GM12892 (cell line): ENCODE measurements around the gene CFAP97D2.
"Not testable (repeated sequence)": the region's sequence is repeated elsewhere in the genome, so short reads cannot be mapped to it uniquely, and the experiment has no call there.

ENCODE experiments used
- DNase-seq: peaks from one replicate; pipeline ENCODE4 v3.0.0; 2011; ENCODE audit not compliant: insufficient read length
- FAIRE-seq: peaks from 2 replicates; lab custom pipeline; 2011; peaks lifted over from hg19 to GRCh38; lab: Jason Lieb, UNC
- POLR2A ChIP-seq: IDR thresholded peaks from 2 replicates; pipeline ENCODE4 v1.6.1; 2011; ENCODE audit warnings: low read depth, low read length, control low read depth
- POLR2AphosphoS5 ChIP-seq: IDR thresholded peaks from 2 replicates; pipeline ENCODE4 v1.6.1; 2011; ENCODE audit warnings: low read depth, low read length, control low read depth
- TAF1 ChIP-seq: IDR thresholded peaks from 2 replicates; pipeline ENCODE4 v1.6.1; 2011; ENCODE audit warnings: low read depth, mild to moderate bottlenecking, control low read depth, low read length, borderline replicate concordance

CFAP97D2 gene

DNA sequence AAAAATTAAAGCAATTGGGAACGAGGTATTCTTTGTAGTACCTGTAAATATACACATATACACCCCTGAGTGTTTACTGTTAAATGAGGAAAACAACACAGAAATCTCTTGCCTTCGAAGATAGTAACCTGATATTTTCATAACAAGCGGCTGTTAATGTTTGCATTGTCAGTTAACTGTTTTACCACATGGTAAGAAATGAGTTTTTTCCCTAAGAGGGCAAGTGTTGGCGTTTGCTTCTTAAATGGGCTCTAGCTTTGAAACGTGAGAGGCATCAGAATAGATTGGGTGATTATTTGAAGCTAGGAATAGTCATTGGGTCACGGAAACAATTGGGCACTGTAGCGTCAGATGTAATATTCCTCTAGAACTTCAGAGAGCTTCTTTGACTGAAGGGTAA lies 80.3 kb downstream of the CFAP97D2 start:
- TF ChIP-seq TAF1 (no peak), POLR2A (no peak), POLR2AphosphoS5 (no peak)
- FAIRE-seq = no peak
- no peak for DNase-seq

DNA sequence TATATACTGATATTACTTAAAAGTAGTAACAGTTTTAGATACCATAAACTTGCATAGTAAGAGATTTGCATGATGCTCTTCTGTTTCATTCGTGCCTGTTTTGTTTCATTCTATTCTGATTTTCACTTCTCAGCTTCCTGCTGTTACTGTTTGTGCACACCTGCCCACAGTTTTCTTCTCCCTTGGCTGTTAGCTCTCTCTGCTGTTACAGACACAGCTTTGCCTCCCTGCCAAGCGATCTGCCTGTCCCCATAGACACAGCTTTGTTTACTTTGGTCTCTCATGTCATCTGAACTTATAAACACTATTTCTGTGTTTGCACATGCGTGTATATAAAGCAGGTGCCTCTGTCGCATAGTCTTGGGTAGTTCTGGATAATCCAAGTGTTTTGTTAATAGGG lies 80.9 kb downstream of the CFAP97D2 start:
- no peak for TF ChIP-seq TAF1
- TF ChIP-seq POLR2AphosphoS5 = no peak
- no peak for TF ChIP-seq POLR2A
- no peak for DNase-seq
- peak; percentile 70 for FAIRE-seq

GRCh38 chr13:114260814-114261213 lies 81.8 kb downstream of the CFAP97D2 start:
- DNase-seq (no peak), FAIRE-seq (no peak)
- TF ChIP-seq TAF1 = no peak

- no peak for TF ChIP-seq POLR2A
- TF ChIP-seq POLR2AphosphoS5 = no peak
- TF ChIP-seq TAF1 = no peak
- FAIRE-seq = no peak
- DNase-seq = no peak
Observed at GRCh38 chr13:114261328-114261965, 82.4 kb downstream of the CFAP97D2 start.

- DNase-seq = no peak
- no peak for FAIRE-seq
- no peak for TF ChIP-seq POLR2AphosphoS5
- TF ChIP-seq TAF1 = no peak
- no peak for TF ChIP-seq POLR2A
Observed at GRCh38 chr13:114263578-114263977, 84.5 kb downstream of the CFAP97D2 start.

DNA sequence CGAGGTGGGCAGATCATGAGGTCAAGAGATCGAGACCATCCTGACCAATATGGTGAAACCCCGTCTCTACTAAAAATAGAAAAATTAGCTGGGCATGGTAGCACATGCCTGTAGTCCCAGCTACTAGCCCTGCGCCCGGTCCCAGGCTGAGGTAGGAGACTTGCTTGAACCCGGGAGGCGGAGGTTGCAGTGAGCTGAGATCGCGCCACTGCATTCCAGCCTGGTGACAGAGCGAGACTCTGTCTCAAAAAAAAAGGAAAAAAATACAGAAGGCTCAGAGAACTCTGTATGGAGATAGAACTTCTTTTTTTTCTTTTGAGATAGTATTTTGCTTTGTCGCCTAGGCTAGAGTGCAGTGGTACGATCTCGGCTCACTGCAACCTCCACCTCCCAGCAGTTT lies 85.3 kb downstream of the CFAP97D2 start:
- not testable (repeated sequence) for FAIRE-seq, DNase-seq

- TF ChIP-seq POLR2A (no peak), TAF1 (no peak), POLR2AphosphoS5 (no peak)
- no peak for DNase-seq
- no peak for FAIRE-seq
Observed at GRCh38 chr13:114264886-114265611, 86.0 kb downstream of the CFAP97D2 start.

- DNase-seq = no peak
- TF ChIP-seq TAF1 (no peak), POLR2AphosphoS5 (no peak), POLR2A (no peak)
- FAIRE-seq = no peak
Observed at GRCh38 chr13:114266241-114266640, 87.2 kb downstream of the CFAP97D2 start.

DNA sequence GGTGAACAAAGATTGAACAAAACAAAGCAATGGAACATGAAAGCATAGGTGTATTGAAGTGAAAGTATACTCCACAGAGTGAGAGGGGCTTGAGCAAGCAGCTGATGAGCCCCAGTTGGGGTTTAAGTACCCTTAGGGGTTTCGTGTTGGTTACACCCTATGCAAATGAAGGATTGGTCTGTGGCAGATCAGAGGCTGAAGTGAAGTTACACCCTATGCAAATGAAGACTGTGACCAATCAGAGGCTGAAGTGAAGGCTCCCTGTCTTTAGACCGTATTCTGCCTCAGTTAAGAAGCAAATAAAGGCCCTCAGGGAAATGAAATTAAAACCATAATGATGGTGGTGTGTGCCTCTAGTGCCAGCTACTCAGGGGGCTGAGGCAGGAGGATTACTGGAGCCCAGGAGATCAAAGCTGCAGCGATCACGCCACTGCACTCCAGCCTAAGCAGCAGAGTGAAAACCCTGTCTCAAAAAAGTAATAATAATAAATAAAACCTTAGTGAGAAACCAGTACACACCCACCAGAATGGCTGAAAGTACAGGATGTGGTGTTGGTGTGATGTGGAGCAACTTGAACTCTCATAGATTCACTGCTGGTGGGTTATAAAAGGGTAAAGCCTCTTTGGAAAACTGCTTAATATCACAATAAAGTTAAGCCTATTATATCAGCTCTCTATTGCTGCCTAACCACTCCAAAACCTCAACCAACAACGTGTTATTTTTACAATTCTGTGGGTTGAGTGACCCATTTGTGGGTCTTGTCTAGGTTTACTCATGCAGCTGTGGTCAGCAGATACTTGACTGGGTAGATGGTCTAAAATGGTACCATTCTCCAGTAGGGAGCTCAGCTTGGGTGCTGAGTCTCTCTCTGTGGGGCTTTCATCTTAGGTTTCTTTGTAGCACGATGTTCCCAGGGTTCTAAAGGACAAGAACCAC lies 89.6 kb downstream of the CFAP97D2 start:
- FAIRE-seq (no peak), DNase-seq (no peak)
- TF ChIP-seq POLR2A (no peak), TAF1 (no peak), POLR2AphosphoS5 (no peak)

GRCh38 chr13:114269281-114269770 lies 90.3 kb downstream of the CFAP97D2 start:
- FAIRE-seq (no peak), DNase-seq (no peak)
- TF ChIP-seq TAF1 (no peak), POLR2AphosphoS5 (no peak), POLR2A (no peak)
